Measurements from ENCODE around the gene GALNT11.

The GALNT11 gene

DNA sequence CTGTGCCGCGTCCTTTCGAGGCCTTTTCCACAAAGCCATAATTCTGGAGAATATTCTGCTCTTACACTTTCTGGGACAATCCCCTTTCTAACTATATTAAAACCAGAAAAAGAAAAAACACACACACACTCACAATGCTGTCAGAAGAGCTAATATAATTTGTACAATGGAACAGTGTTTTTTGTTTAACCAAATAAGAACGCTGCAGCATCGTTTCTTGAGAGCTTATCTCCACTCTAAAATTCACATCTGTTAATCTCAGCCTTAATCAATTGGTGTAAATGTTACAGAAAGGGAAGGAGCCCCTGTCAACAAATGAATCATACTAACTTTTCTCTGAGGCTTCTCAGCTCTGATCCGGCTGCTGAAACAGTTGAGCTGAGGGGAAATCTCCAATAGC is 123.9 kb downstream of the GALNT11 start:
- DNase-seq (ENCODE audit: low spot score) = no peak

DNA sequence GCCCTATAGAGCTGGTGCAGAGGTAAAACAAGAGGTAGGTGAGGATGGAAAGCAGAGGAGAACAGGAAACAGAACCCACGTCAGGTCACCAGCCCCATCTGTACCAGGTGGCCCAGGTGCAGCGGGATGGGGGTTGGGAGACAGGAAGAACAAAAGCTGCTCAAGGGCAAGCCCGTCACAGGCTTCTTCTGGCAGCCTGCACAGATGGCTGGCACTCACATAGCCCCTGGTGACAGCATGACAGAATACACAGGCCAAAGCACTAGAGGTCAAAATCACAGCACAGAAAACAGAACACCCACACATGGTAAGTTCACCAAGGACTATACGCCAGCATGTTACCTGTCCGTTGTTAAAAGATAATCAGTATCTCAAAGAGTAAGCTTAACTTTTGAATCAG is 126.8 kb downstream of the GALNT11 start:
- DNase-seq (ENCODE audit: low spot score) = no peak

DNA sequence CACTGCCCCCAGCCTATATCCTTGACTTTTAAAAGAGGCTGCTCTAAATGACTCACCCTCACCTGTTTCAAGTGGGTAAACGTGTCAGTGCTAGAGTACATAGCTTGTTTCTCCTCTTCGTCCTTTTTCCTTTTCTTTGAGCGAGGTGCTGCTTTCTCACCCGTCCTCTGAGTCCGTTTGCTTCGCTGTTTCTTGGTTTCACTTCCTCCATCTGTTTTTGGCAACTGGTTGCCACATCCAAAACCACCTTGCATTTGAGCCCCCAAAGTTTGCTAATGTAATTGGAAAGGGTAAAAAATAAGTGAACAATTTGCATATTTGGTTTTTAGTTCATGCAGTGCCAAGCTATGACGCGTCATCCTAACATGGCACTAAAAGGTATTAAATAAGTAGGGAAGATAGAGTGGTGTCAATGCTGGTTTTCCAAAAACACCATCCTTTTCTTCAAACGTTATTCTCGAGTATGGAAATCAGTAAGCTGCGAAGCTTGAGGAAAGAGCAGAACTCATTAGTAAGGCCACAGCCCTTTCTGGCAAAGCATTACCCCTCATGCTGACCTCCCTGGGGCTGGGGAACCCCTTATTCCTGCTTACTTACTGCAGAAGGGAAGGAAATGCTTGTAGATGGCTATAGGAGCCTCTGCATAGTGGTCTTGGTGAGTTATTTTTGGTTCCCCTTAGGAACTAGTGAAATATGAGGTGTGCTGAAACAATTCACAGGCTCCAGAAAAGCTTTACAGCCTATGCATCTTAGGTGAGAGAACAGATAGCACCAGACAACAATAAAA is 133.5 kb downstream of the GALNT11 start:
- DNase-seq (ENCODE audit: low spot score) = no peak

DNA sequence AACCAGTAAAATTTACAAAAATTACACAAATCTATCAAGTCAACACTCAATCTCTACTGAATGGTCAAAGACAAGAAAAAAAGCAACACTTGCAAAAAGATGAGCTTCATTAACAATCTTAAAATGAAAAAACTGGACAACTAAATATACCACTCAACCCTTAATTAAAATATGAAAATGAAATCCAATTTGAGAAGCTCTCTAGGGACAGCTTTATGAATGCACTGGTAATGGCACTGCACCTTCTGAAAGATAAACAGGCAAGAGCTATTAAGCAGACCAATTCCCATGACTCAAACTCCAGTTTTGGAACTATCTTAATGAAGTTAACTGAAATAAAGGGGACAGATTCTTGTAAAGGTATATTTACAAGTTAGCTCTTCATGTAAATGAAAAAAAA is 135.7 kb downstream of the GALNT11 start:
- no peak for DNase-seq (ENCODE audit: low spot score)

DNA sequence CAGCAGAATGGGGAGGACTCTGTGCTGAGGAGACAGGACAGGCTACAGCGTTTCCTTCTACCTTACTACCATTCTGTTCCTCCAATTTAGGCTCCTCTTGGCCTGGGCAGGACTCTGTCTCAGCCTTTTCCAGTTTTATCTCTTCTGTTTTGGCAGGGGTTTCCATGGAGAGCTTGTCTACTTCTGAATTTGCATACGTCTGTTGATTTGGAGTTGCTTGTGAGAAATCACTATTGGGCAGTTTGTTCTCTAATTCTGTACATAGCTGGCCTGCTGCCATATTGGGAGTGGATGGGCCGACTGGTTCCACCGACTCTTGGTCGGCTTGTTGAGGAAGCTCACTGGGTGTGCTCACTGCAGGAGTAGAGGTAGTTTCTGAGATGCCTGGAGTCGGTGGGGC is 136.8 kb downstream of the GALNT11 start:
- no peak for DNase-seq (ENCODE audit: low spot score)
